A549 (cell line): ENCODE data around the gene TXNL1. TPM values are rescaled to one million over a fixed set of nuclear protein-coding genes. Genes with fewer than 3 reads are reported as not detected.

Source experiments
- ATAC-seq, 2 experiments: fragments of 200-7000 bp in 1 of 2; fragments of >200 bp in 1 of 2; cut with Nextera tagmentation in 1 of 2; cut with Tn5 transposase in 1 of 2; 3 replicates each; pipeline versions ENCODE4 v1.8.0 to v1.9.1; 2018 to 2020; ENCODE audit warnings: mild to moderate bottlenecking in 1 of 2, moderate library complexity in 1 of 2
- CTCF ChIA-PET: fragments of 300-600 bp; sonication (Branson Sonifier 250); formaldehyde crosslinking; extraction: SDS; loops from one replicate; lab custom pipeline; 2021; ENCODE audit warnings: antibody characterized with exemption, inconsistent platforms; lab: Yijun Ruan, JAX
- POLR2A ChIA-PET: fragments of 350-600 bp; formaldehyde crosslinking; extraction: SDS; loops from one replicate; lab custom pipeline; 2021; ENCODE audit warnings: antibody characterized with exemption, inconsistent platforms; lab: Yijun Ruan, JAX
- DNase-seq, 2 experiments: peaks; one replicate each; pipeline versions ENCODE4 v3.0.0 to v3.0.0-alpha.2; 2011 to 2016; ENCODE audit warnings: low read depth in 1 of 2, low spot score in 1 of 2
- FAIRE-seq: peaks from 2 replicates; lab custom pipeline; 2011; peaks lifted over from hg19 to GRCh38; lab: Jason Lieb, UNC
- H3K27ac ChIP-seq, 2 experiments: fragments of >200 bp; sonication (Bioruptor Twin); formaldehyde crosslinking; 3 replicates each; pipeline ENCODE4 v1.5.1; 2016 to 2017
- H3K4me1 ChIP-seq: fragments of >200 bp; sonication (Bioruptor Twin); formaldehyde crosslinking; 3 replicates; pipeline ENCODE4 v1.6.1; 2016
- H3K4me2 ChIP-seq: fragments of >200 bp; sonication (Bioruptor Twin); formaldehyde crosslinking; 3 replicates; pipeline ENCODE4 v1.6.1; 2016
- H3K4me3 ChIP-seq: fragments of >200 bp; sonication (Bioruptor Twin); formaldehyde crosslinking; 3 replicates; pipeline ENCODE4 v1.5.1; 2016
- H3K9me3 ChIP-seq: fragments of >200 bp; sonication (Bioruptor Twin); formaldehyde crosslinking; 3 replicates; pipeline ENCODE4 v1.6.1; 2016
- CBX2 ChIP-seq: fragments of 200-600 bp; sonication (generic); IDR thresholded peaks from 2 replicates; pipeline ENCODE4 v1.6.1; 2016; ENCODE audit warnings: low read depth, mild to moderate bottlenecking, borderline replicate concordance
- CHD2 ChIP-seq: fragments of 150-350 bp; IDR thresholded peaks from 2 replicates; pipeline ENCODE4 v1.6.1; 2014; ENCODE audit warnings: low read length; ENCODE audit not compliant: partially characterized antibody
- CHD4 ChIP-seq: fragments of 200-600 bp; sonication (generic); IDR thresholded peaks from 2 replicates; pipeline ENCODE4 v1.6.1; 2016; ENCODE audit warnings: antibody characterized with exemption, mild to moderate bottlenecking, borderline replicate concordance
- CTCF ChIP-seq: fragments of >200 bp; sonication (Bioruptor Twin); formaldehyde crosslinking; IDR thresholded peaks from 3 replicates; pipeline ENCODE4 v1.5.1; 2016
- EHF ChIP-seq: fragments of 250-450 bp; sonication (Bioruptor Pico); IDR thresholded peaks from 2 replicates; pipeline ENCODE4 v1.5.0; 2020; ENCODE audit warnings: mild to moderate bottlenecking
- EP300 ChIP-seq, 2 experiments: fragments of >200 bp; sonication (Bioruptor Twin); formaldehyde crosslinking; IDR thresholded peaks; 2 replicates in 1 of 2; 3 replicates in 1 of 2; pipeline ENCODE4 v1.6.1; 2016 to 2017
- HEYL ChIP-seq: fragments of 250-450 bp; sonication (Bioruptor Pico); IDR thresholded peaks from 2 replicates; pipeline ENCODE4 v1.8.0; 2021; ENCODE audit warnings: mild to moderate bottlenecking, moderate library complexity
- KDM5A ChIP-seq: fragments of 200-600 bp; sonication (generic); IDR thresholded peaks from 2 replicates; pipeline ENCODE4 v1.6.1; 2016; ENCODE audit warnings: antibody characterized with exemption, mild to moderate bottlenecking
- MAX ChIP-seq: IDR thresholded peaks from 2 replicates; pipeline ENCODE4 v1.6.1; 2012
- NPAS2 ChIP-seq: fragments of 250-450 bp; sonication (Bioruptor Pico); IDR thresholded peaks from 2 replicates; pipeline ENCODE4 v1.8.0; 2022; ENCODE audit warnings: mild to moderate bottlenecking, moderate library complexity, borderline replicate concordance
- NR3C1 ChIP-seq: fragments of >200 bp; sonication (Bioruptor Twin); formaldehyde crosslinking; IDR thresholded peaks from 3 replicates; pipeline ENCODE4 v1.6.1; 2017
- POLR2A ChIP-seq: IDR thresholded peaks from 2 replicates; pipeline ENCODE4 v1.6.1; 2012; ENCODE audit warnings: mild to moderate bottlenecking, low read length
- RFX5 ChIP-seq: fragments of 450-650 bp; IDR thresholded peaks from 2 replicates; pipeline ENCODE4 v1.7.1; 2014; ENCODE audit warnings: antibody characterized with exemption, mild to moderate bottlenecking, moderate library complexity
- TFCP2L1 ChIP-seq: fragments of 250-450 bp; sonication (Bioruptor Pico); IDR thresholded peaks from 2 replicates; pipeline ENCODE4 v1.5.0; 2021; ENCODE audit warnings: mild to moderate bottlenecking
- ZC3H11A ChIP-seq: fragments of 450-650 bp; IDR thresholded peaks from 2 replicates; pipeline ENCODE4 v1.6.1; 2014; ENCODE audit warnings: antibody characterized with exemption, mild to moderate bottlenecking
- ZSCAN20 ChIP-seq: fragments of 250-450 bp; sonication (Bioruptor Pico); IDR thresholded peaks from 2 replicates; pipeline ENCODE4 v1.8.0; 2022; ENCODE audit warnings: mild to moderate bottlenecking, moderate library complexity
- WGBS: methylation state at CpG from one replicate; pipeline ENCODE4 v1.1.6; 2017; ENCODE audit errors: missing lambda C conversion rate; 5-methylcytosine and 5-hydroxymethylcytosine counted together
- polyA plus RNA-seq, 4 experiments: library from polyadenylated mRNA; depleted of rRNA in 3 of 4; stranded (reverse); fragments of >200 nt; fragmentation: RNase III in 1 of 4; extraction: RNeasy Plus Mini Kit Qiagen cat#74134 plus additional on column Dnase treatment in 1 of 4; gene quantifications; 2 replicates in 3 of 4; 3 replicates in 1 of 4; pipeline ENCODE4 v1.2.3, GENCODE V29; 2011 to 2017
- TF ChIP-seq, protein P1 (sequence below): fragments of 200-600 bp; sonication (generic); IDR thresholded peaks from 2 replicates; pipeline ENCODE4 v1.6.1; 2016; ENCODE audit warnings: antibody characterized with exemption, mild to moderate bottlenecking, moderate library complexity
- TF ChIP-seq, protein P2 (sequence below): IDR thresholded peaks from 2 replicates; pipeline ENCODE4 v1.6.1; 2012; ENCODE audit warnings: low read depth, borderline replicate concordance
- TF ChIP-seq, protein P3 (sequence below): fragments of 250-450 bp; sonication (Bioruptor Pico); IDR thresholded peaks from 2 replicates; pipeline ENCODE4 v1.5.0; 2021; ENCODE audit warnings: mild to moderate bottlenecking, moderate library complexity, borderline replicate concordance

Gene TXNL1
- polyA plus RNA-seq, 2 of the 4 experiments (the other 2 are of a cell fraction) = 59.5 to 104 TPM

GRCh38 chr18:56652802-56653201 is 14.4 kb upstream of the TXNL1 start:
- CTCF ChIA-PET = no interaction called here
- ATAC-seq (no peak), DNase-seq (no peak), FAIRE-seq (no peak)
- 74% methylated on average over 4 of the region's 4 CpGs for WGBS
- 0 out of 3 replicates have a peak overlapping the region, but pooled peaks have one; percentile 66 for H3K4me2 ChIP-seq
- H3K27ac ChIP-seq = no peak overlapping the region
- H3K4me1 ChIP-seq = peaks cover 3% of the 10 kb centered on the region; the same call in 1 of the 3 replicates
- H3K9me3 ChIP-seq = no peaks in the 10 kb centered on the region
- POLR2A ChIA-PET = no interaction called here
- H3K4me3 ChIP-seq = no peak overlapping the region
- TF ChIP-seq CHD4 (no peak), HEYL (no peak), NR3C1 (no peak), RFX5 (no peak), CHD2 (no peak), ZC3H11A (no peak), CBX2 (no peak), MAX (no peak), ZSCAN20 (no peak), NPAS2 (no peak), CTCF (no peak)
- TF ChIP-seq, protein P1, sequence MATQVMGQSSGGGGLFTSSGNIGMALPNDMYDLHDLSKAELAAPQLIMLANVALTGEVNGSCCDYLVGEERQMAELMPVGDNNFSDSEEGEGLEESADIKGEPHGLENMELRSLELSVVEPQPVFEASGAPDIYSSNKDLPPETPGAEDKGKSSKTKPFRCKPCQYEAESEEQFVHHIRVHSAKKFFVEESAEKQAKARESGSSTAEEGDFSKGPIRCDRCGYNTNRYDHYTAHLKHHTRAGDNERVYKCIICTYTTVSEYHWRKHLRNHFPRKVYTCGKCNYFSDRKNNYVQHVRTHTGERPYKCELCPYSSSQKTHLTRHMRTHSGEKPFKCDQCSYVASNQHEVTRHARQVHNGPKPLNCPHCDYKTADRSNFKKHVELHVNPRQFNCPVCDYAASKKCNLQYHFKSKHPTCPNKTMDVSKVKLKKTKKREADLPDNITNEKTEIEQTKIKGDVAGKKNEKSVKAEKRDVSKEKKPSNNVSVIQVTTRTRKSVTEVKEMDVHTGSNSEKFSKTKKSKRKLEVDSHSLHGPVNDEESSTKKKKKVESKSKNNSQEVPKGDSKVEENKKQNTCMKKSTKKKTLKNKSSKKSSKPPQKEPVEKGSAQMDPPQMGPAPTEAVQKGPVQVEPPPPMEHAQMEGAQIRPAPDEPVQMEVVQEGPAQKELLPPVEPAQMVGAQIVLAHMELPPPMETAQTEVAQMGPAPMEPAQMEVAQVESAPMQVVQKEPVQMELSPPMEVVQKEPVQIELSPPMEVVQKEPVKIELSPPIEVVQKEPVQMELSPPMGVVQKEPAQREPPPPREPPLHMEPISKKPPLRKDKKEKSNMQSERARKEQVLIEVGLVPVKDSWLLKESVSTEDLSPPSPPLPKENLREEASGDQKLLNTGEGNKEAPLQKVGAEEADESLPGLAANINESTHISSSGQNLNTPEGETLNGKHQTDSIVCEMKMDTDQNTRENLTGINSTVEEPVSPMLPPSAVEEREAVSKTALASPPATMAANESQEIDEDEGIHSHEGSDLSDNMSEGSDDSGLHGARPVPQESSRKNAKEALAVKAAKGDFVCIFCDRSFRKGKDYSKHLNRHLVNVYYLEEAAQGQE = no peak
- TF ChIP-seq, protein P2, sequence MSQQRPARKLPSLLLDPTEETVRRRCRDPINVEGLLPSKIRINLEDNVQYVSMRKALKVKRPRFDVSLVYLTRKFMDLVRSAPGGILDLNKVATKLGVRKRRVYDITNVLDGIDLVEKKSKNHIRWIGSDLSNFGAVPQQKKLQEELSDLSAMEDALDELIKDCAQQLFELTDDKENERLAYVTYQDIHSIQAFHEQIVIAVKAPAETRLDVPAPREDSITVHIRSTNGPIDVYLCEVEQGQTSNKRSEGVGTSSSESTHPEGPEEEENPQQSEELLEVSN = no peak
- TF ChIP-seq, protein P3, sequence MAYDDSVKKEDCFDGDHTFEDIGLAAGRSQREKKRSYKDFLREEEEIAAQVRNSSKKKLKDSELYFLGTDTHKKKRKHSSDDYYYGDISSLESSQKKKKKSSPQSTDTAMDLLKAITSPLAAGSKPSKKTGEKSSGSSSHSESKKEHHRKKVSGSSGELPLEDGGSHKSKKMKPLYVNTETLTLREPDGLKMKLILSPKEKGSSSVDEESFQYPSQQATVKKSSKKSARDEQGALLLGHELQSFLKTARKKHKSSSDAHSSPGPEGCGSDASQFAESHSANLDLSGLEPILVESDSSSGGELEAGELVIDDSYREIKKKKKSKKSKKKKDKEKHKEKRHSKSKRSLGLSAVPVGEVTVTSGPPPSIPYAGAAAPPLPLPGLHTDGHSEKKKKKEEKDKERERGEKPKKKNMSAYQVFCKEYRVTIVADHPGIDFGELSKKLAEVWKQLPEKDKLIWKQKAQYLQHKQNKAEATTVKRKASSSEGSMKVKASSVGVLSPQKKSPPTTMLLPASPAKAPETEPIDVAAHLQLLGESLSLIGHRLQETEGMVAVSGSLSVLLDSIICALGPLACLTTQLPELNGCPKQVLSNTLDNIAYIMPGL = no peak

GRCh38 chr18:56651771-56652092 is 13.3 kb upstream of the TXNL1 start:
- H3K4me3 ChIP-seq = peak overlapping the region; percentile 68
- TF ChIP-seq TFCP2L1 (no peak), EP300 (IDR thresholded peaks at IDR 0.05) (no peak), ZC3H11A (no peak), EHF (no peak), POLR2A (no peak), CTCF (no peak), KDM5A (no peak), MAX (no peak)
- TF ChIP-seq, protein P3 = no peak
- peaks cover 3% of the 10 kb centered on the region; the same call in 1 of the 3 replicates for H3K4me1 ChIP-seq
- DNase-seq = no peak
- WGBS = 13% methylated on average over 4 of the region's 5 CpGs
- no peak for FAIRE-seq
- ATAC-seq = no peak
- H3K9me3 ChIP-seq = no peaks in the 10 kb centered on the region
- POLR2A ChIA-PET = interaction anchor here (1.1 to 1.6 kb wide), 2 partner anchors 10 to 14 kb away, joined by 4 to 9 read pairs; partner anchors contain the start of gene TXNL1
- peak overlapping the region; percentile 66 for H3K4me2 ChIP-seq
- H3K27ac ChIP-seq = peak overlapping the region; percentile 74 to 92
- CTCF ChIA-PET = interaction anchor here (0.7 to 1.8 kb wide), 3 partner anchors 10 to 34 kb away, joined by 3 to 4 read pairs (median 4); no protein-coding TSS in a partner anchor
